Measurements from ENCODE around the gene CTXND1.

Gene CTXND1

GRCh38 chr15:80194186-80194585 is 57.8 kb downstream of the CTXND1 start:
- H3K36me3 ChIP-seq: no peaks in the 10 kb centered on the region
- no peak overlapping the region for H3K4me3 ChIP-seq (ENCODE audit: low read depth in 1 of 2, low read length in 1 of 2)
- peaks cover 9 to 10% of the 10 kb centered on the region in 2 experiments for H3K4me1 ChIP-seq (ENCODE audit: control insufficient read depth in 1 of 2, insufficient read depth in 1 of 2, low read depth in 1 of 2, low read length in 1 of 2)
- H3K9me3 ChIP-seq: no peaks in the 10 kb centered on the region
- no peaks in the 10 kb centered on the region for H3K27me3 ChIP-seq
- TF ChIP-seq CTCF (IDR thresholded peaks at IDR 0.05): no peak
- no peak overlapping the region for H3K27ac ChIP-seq

- no peaks in the 10 kb centered on the region for H3K9me3 ChIP-seq
- TF ChIP-seq CTCF (IDR thresholded peaks at IDR 0.05): no peak
- no peaks in the 10 kb centered on the region for H3K27me3 ChIP-seq
- peaks cover 9 to 10% of the 10 kb centered on the region in 2 experiments for H3K4me1 ChIP-seq (ENCODE audit: control insufficient read depth in 1 of 2, insufficient read depth in 1 of 2, low read depth in 1 of 2, low read length in 1 of 2)
- H3K27ac ChIP-seq: no peak overlapping the region
- no peak overlapping the region for H3K4me3 ChIP-seq (ENCODE audit: low read depth in 1 of 2, low read length in 1 of 2)
- no peaks in the 10 kb centered on the region for H3K36me3 ChIP-seq
Observed at GRCh38 chr15:80191897-80192595, 60.0 kb downstream of the CTXND1 start.

DNA sequence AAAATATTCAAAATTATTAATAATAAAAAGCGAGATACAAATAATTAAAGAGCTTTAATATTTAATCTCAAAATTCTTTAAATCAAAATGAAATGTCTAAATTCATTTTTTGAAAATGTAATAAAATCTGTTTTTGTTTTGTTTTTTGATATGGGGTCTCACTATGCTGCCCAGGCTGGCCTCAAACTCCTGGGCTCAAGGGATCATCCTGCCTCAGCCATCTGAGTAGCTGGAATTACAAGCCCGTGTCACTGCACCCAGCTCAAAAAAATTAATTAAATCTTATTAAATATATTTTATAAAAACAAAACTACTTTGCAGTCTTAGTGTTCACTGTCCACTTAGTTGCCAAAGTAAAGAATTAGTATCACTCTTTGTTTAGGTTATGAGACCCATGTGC is 60.8 kb downstream of the CTXND1 start:
- Histone ChIP-seq H3K4me3 (ENCODE audit: low read depth in 1 of 2, low read length in 1 of 2) (no peak overlapping the region), H3K27ac (no peak overlapping the region), H3K27me3 (no peaks in the 10 kb centered on the region), H3K36me3 (peaks cover 7% of the 10 kb centered on the region), H3K9me3 (no peaks in the 10 kb centered on the region), H3K4me1 (ENCODE audit: control insufficient read depth in 1 of 2, insufficient read depth in 1 of 2, low read depth in 1 of 2, low read length in 1 of 2) (peaks cover 9 to 10% of the 10 kb centered on the region in 2 experiments)
- no peak for TF ChIP-seq CTCF (IDR thresholded peaks at IDR 0.05)

DNA sequence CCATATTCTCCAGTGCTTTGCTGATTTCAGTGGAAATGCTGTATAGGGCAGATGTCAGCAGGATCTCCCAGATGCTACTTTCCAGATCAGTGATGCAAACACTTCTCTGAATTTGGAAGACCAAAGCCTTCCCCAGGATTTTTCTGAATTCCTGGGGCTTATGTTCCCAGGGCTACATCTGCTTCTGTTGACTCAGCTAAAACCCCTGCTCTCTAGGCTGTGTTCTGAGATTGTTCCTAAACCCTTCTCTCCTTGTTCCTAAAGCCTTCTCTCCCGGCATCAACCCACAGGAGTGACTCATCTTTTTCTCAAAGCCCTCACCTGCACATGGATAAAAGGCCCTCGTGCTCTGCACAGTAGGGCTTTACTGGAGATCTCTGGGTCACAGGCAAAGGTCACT is 63.8 kb downstream of the CTXND1 start:
- no peak for TF ChIP-seq CTCF (IDR thresholded peaks at IDR 0.05)

GRCh38 chr15:80186597-80186996 is 65.4 kb downstream of the CTXND1 start:
- H3K27ac ChIP-seq: no peak overlapping the region
- H3K9me3 ChIP-seq: no peaks in the 10 kb centered on the region
- H3K27me3 ChIP-seq: no peaks in the 10 kb centered on the region
- H3K4me1 ChIP-seq (ENCODE audit: control insufficient read depth in 1 of 2, insufficient read depth in 1 of 2, low read depth in 1 of 2, low read length in 1 of 2): peaks cover 2 to 3% of the 10 kb centered on the region in 2 experiments
- peaks cover 34% of the 10 kb centered on the region for H3K36me3 ChIP-seq
- TF ChIP-seq CTCF (IDR thresholded peaks at IDR 0.05): no peak
- no peak overlapping the region for H3K4me3 ChIP-seq (ENCODE audit: low read depth in 1 of 2, low read length in 1 of 2)

More for the DNA sequence above, 63.8 kb downstream of the CTXND1 start:
- Histone ChIP-seq H3K4me1 (ENCODE audit: control insufficient read depth in 1 of 2, insufficient read depth in 1 of 2, low read depth in 1 of 2, low read length in 1 of 2) (peaks cover 9 to 10% of the 10 kb centered on the region in 2 experiments), H3K27me3 (no peaks in the 10 kb centered on the region), H3K9me3 (no peaks in the 10 kb centered on the region), H3K36me3 (peaks cover 30% of the 10 kb centered on the region), H3K4me3 (ENCODE audit: low read depth in 1 of 2, low read length in 1 of 2) (no peak overlapping the region), H3K27ac (no peak overlapping the region)
